Lung (tissue), 12 donors: ENCODE data around the gene NHERF2. TPM values are rescaled to one million over a fixed set of nuclear protein-coding genes. Genes with fewer than 3 reads are reported as not detected.
A peak's percentile ranks its signal among the peaks of the same experiment; 100 is the strongest.

Experiments used
- ATAC-seq: fragments of 200-7000 bp; cut with Tn5 transposase; one replicate; pipeline ENCODE4 v1.9.1; 2020; ENCODE audit warnings: moderate number of reproducible peaks; ENCODE audit not compliant: insufficient read depth, low FRiP score
- DNase-seq, 3 donors: peaks; one replicate each; pipeline ENCODE4 v3.0.0-alpha.2; 2013 to 2017
- H3K27ac ChIP-seq, 2 donors: one replicate each; pipeline ENCODE4 v1.5.1; 2013; ENCODE audit warnings: mild to moderate bottlenecking in 2 of 2, moderate library complexity in 2 of 2, control low read depth in 1 of 2, inconsistent platforms in 1 of 2, low read depth in 1 of 2, low read length in 1 of 2
- H3K27me3 ChIP-seq, 3 donors: one replicate each; pipeline ENCODE4 v1.5.1; 2013; ENCODE audit warnings: low read length in 2 of 3; ENCODE audit not compliant: control insufficient read depth in 3 of 3, insufficient read depth in 3 of 3
- H3K36me3 ChIP-seq, 4 donors: one replicate each; pipeline ENCODE4 v1.5.1; 2013; ENCODE audit warnings: low read length in 4 of 4, mild to moderate bottlenecking in 1 of 4, moderate library complexity in 1 of 4; ENCODE audit not compliant: control insufficient read depth in 4 of 4, insufficient read depth in 4 of 4
- H3K4me1 ChIP-seq, 5 donors: one replicate each; pipeline ENCODE4 v1.5.1; 2013; ENCODE audit warnings: low read length in 5 of 5, mild to moderate bottlenecking in 2 of 5, moderate library complexity in 1 of 5; ENCODE audit not compliant: control insufficient read depth in 5 of 5, insufficient read depth in 5 of 5
- H3K4me3 ChIP-seq: one replicate; pipeline ENCODE4 v1.5.1; 2013; ENCODE audit warnings: mild to moderate bottlenecking, control low read depth, moderate library complexity
- H3K9ac ChIP-seq, 2 donors: one replicate each; pipeline ENCODE4 v1.5.1; 2013; ENCODE audit warnings: low read length in 2 of 2, control low read depth in 1 of 2; ENCODE audit not compliant: insufficient read depth in 1 of 2
- H3K9me3 ChIP-seq, 4 donors: one replicate each; pipeline ENCODE4 v1.5.1; 2013; ENCODE audit warnings: low read length in 3 of 4, mild to moderate bottlenecking in 1 of 4, moderate library complexity in 1 of 4; ENCODE audit not compliant: control insufficient read depth in 4 of 4, insufficient read depth in 3 of 4
- CTCF ChIP-seq: IDR thresholded peaks from 2 replicates; pipeline ENCODE4 v1.5.1; 2012; ENCODE audit warnings: mild to moderate bottlenecking; ENCODE audit errors: control extremely low read depth, extremely low read depth
- WGBS, 2 donors: extraction: QIAGEN DNeasy Blood & Tissue Kit; methylation state at CpG; one replicate each; pipeline ENCODE4 v1.1.7; 2013; 5-methylcytosine and 5-hydroxymethylcytosine counted together
- polyA plus RNA-seq, 2 donors: library from polyadenylated mRNA; stranded (reverse); fragments of 200-250 nt; gene quantifications; one replicate each; pipeline ENCODE4 v1.2.1, GENCODE V29; 2013
- total RNA-seq, 2 donors: library from RNA; depleted of rRNA in 1 of 2; stranded (reverse); fragments of >200 nt in 1 of 2; gene quantifications; one replicate each; pipeline ENCODE4 v1.2.1, GENCODE V29; 2014 to 2021
- donor health status: control.
- donor health status: control.
- donor health status: Bipolar disorder and iron deficiency.
- donor health status: healthy.
- donor health status: DM: yes; HTN: yes; CAD: no.

NHERF2 gene
- total and polyA plus RNA-seq, 4 donors: 142 to 468 (median 245) TPM

- WGBS, 2 donors: 64 to 75% methylated on average over 31 to 34 of the region's 34 CpGs
- no peak for TF ChIP-seq CTCF
- ATAC-seq (no peak), DNase-seq (no peak)
- Histone ChIP-seq H3K27me3 (no peaks in the 10 kb centered on the region), H3K9ac (no peak overlapping the region), H3K4me3 (no peak overlapping the region), H3K9me3 (no peaks in the 10 kb centered on the region), H3K27ac (no peak overlapping the region), H3K36me3 (peaks cover 3 to 38% (median 16%) of the 10 kb centered on the region in 4 donors), H3K4me1 (peaks cover 0 to 40% (median 14%) of the 10 kb centered on the region in 5 donors)
Observed at GRCh38 chr16:2004795-2005517, 21.7 kb upstream of the NHERF2 start.

DNA sequence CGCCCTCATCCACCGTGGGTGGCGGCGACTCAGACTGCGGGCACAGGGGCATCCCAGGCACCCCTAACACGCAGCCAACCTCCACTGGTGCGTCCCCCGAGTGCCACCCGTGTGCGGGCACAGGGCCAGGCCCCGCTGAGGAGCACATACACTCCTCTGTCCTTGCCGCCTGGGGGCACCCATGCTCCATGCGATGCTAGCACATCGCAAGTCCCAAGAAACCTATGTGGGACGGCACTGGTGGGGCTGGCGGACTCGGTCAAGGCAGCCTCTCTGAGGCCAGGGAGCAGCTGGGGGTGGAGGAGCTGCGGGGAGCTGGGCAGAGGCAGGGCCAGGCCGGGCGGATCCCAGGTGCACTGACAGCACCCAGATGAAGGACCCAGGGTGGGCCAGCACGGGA is 21.1 kb upstream of the NHERF2 start:
- WGBS, 2 donors: 29 to 60% methylated on average over 20 to 21 of the region's 21 CpGs
- DNase-seq: no peak
- peaks cover 3 to 33% (median 14%) of the 10 kb centered on the region in 4 donors for H3K36me3 ChIP-seq
- TF ChIP-seq CTCF: peak; percentile 4
- H3K27ac ChIP-seq: no peak overlapping the region
- H3K9me3 ChIP-seq: no peaks in the 10 kb centered on the region
- no peaks in the 10 kb centered on the region for H3K27me3 ChIP-seq
- no peak overlapping the region for H3K4me3 ChIP-seq
- ATAC-seq: no peak
- peaks cover 0 to 43% (median 20%) of the 10 kb centered on the region in 5 donors for H3K4me1 ChIP-seq
- H3K9ac ChIP-seq: no peak overlapping the region

DNA sequence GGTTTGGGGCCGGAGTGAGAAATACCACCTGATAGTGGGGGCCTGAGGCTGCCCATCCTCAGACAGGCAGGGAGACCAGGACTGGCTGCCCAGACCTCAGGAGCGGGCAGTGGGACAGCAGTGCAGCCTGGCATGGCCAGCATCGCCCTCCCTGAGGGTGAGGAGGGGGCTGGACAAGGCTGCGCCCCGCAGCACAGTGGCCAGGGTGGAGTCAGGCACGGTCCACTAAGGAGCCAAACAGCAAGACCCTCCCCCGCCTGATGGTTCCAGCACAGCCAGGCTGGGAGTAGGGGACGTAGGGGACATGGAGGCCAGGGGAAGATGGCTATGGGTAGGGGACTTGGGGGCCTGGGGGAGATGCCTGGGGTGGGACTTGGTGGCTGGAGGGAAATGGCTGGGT is 20.4 kb upstream of the NHERF2 start:
- Histone ChIP-seq H3K9me3 (no peaks in the 10 kb centered on the region), H3K4me3 (no peak overlapping the region), H3K9ac (no peak overlapping the region), H3K36me3 (peaks cover 2 to 27% (median 13%) of the 10 kb centered on the region in 4 donors), H3K27ac (no peak overlapping the region), H3K4me1 (peaks cover 0 to 43% (median 21%) of the 10 kb centered on the region in 5 donors), H3K27me3 (no peaks in the 10 kb centered on the region)
- no peak for TF ChIP-seq CTCF
- ATAC-seq (no peak), DNase-seq (no peak)
- 92 to 96% methylated on average over 8 of the region's 8 CpGs for WGBS, 2 donors
